ENCODE results near the gene DLG2.

- TF ChIP-seq CTCF (IDR thresholded peaks at IDR 0.05; ENCODE audit: low read length): no peak
- TF ChIP-seq EZH2 (IDR thresholded peaks at IDR 0.05; ENCODE audit: borderline replicate concordance, low read length): no peak
Measured at GRCh38 chr11:83473743-83474142, 2153.4 kb downstream of the DLG2 start.

All from OCI-LY1 (cell line).